ENCODE measurements around the gene AOC1. TPM values are rescaled to one million over a fixed set of nuclear protein-coding genes. Genes with fewer than 3 reads are reported as not detected.

The AOC1 gene
- total and polyA plus RNA-seq, 2 of the 13 experiments (the other 11 are each of a cell fraction or from before 2014, with no cell fraction given), result not detected

DNA sequence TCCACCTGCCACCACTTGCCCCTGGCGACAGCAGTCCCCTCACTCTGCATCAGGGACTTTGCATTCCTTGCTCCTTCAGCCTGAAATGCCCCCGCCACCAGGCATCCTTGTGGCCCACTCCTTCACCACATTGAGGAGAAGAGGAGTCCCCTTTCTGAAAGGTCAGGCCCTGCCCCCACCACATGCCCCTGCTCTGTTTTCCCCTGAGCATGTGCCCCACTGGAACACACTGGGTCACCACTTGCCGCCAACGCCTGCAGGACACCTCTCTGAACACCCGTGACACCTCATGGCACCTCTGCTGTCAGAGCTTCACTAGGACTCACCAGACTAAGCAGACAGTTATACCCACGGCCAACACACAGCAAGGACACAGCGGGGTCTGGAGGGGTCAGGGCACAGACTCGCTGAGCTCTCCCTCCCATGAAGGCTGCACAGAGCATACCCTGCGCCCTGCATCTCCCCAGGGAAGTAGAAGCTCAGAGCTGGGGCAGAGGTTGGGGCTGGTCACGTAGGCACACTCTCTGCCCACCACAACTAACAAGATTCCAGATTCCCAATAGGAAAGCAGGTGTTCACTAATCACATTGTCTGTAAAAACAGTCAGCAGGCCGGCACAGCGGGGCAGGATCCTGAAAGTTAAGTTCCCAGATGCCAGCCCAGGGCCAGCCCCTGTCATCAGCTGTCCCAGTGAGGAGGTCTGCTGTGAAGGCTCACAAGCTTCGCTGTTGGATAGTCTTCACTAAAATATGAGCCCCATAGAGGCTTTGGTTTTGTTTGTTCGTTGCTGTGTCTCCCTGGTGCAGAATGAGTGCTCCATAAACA, 5.8 kb upstream of the AOC1 start:
- Histone ChIP-seq H4K20me1 (ENCODE audit: insufficient read depth, low read length) (no peaks in the 10 kb centered on the region), H2AFZ (ENCODE audit: low read length) (no peak overlapping the region), H3K9ac (ENCODE audit: insufficient read depth, low read depth, low read length) (no peak overlapping the region), H3K9me3 (ENCODE audit: low read length) (no peaks in the 10 kb centered on the region), H3K79me2 (ENCODE audit: insufficient read depth, low read length) (no peaks in the 10 kb centered on the region), H3K36me3 (replicated peaks in 1 of 2; ENCODE audit: control insufficient read depth in 1 of 2, insufficient read depth in 2 of 2, low read length in 2 of 2) (no peaks in the 10 kb centered on the region), H3K4me2 (ENCODE audit: low read depth, low read length) (no peak overlapping the region), H3K4me1 (ENCODE audit: insufficient read depth, low read length) (no peaks in the 10 kb centered on the region), H3K4me3 (replicated peaks in 1 of 3; ENCODE audit: insufficient read depth in 1 of 3, low read depth in 2 of 3, low read length in 3 of 3) (no peak overlapping the region), H3K27ac (ENCODE audit: extremely low read length, insufficient read depth, low read length) (no peak overlapping the region), H3K27me3 (ENCODE audit: control insufficient read depth in 1 of 2, insufficient read depth in 2 of 2, low read length in 2 of 2) (peaks cover 6 to 32% of the 10 kb centered on the region in 2 experiments; a peak in 4 of 5 replicates)
- CTCF ChIA-PET (ENCODE audit: low intra/inter-chr PET ratio, low total read pairs), result no interaction called here
- FAIRE-seq, result no peak
- BruUV-seq (replicated peaks), result no TSS peak
- POLR2A ChIA-PET, result no interaction called here
- 32% methylated on average over 12 of the region's 14 CpGs for WGBS (ENCODE audit: low lambda C conversion rate)
- in situ Hi-C loops (cut with HindIII; ENCODE audit: extremely low pct_ligation_motif_present, low pct_unique_long_range_greater_than_20kb) (no loop called here), intact Hi-C loops (cut with micrococcal nuclease; ENCODE audit: unreplicated experiment) (no loop called here)
- TF ChIP-seq, protein P1, sequence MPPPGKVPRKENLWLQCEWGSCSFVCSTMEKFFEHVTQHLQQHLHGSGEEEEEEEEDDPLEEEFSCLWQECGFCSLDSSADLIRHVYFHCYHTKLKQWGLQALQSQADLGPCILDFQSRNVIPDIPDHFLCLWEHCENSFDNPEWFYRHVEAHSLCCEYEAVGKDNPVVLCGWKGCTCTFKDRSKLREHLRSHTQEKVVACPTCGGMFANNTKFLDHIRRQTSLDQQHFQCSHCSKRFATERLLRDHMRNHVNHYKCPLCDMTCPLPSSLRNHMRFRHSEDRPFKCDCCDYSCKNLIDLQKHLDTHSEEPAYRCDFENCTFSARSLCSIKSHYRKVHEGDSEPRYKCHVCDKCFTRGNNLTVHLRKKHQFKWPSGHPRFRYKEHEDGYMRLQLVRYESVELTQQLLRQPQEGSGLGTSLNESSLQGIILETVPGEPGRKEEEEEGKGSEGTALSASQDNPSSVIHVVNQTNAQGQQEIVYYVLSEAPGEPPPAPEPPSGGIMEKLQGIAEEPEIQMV (CRISPR knock-in tag; IDR thresholded peaks at IDR 0.05; ENCODE audit: low read depth), result no peak
- ATAC-seq, result no peak
- DNase-seq (ENCODE audit: low spot score), result no peak

DNA sequence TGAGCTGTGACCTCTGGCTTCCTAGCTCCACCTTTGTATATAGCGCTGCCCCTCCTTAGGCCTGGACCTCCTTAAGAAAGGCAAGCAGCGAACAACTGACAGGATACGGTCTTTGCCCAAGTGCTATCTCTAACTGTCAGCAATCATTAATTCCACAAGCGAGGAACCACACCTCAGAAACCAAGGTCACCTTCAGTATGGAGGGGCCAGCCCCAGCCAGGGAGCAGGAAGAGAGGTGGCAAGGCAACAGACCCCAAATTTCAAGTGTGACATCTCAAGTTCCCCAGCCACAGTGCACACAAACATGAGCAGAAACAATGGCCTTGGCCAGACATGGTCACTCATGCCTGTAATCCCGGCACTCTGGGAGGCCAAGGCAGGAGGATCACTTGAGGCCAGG, 4.8 kb upstream of the AOC1 start:
- H3K79me2 ChIP-seq (ENCODE audit: insufficient read depth, low read length), result no peaks in the 10 kb centered on the region
- H3K9me3 ChIP-seq (ENCODE audit: low read length), result no peaks in the 10 kb centered on the region
- peaks cover 6 to 42% of the 10 kb centered on the region in 2 experiments for H3K27me3 ChIP-seq (ENCODE audit: control insufficient read depth in 1 of 2, insufficient read depth in 2 of 2, low read length in 2 of 2)
- no TSS peak for BruUV-seq (replicated peaks)
- in situ Hi-C loops (cut with HindIII; ENCODE audit: extremely low pct_ligation_motif_present, low pct_unique_long_range_greater_than_20kb) (no loop called here), intact Hi-C loops (cut with micrococcal nuclease; ENCODE audit: unreplicated experiment) (no loop called here)
- ATAC-seq, result no peak
- no peak overlapping the region for H3K4me3 ChIP-seq (replicated peaks in 1 of 3; ENCODE audit: insufficient read depth in 1 of 3, low read depth in 2 of 3, low read length in 3 of 3)
- no peak overlapping the region for H2AFZ ChIP-seq (ENCODE audit: low read length)
- DNase-seq (ENCODE audit: low spot score), result no peak
- CTCF ChIA-PET (ENCODE audit: low intra/inter-chr PET ratio, low total read pairs), result no interaction called here
- no peak overlapping the region for H3K9ac ChIP-seq (ENCODE audit: insufficient read depth, low read depth, low read length)
- POLR2A ChIA-PET, result no interaction called here
- H3K36me3 ChIP-seq (replicated peaks in 1 of 2; ENCODE audit: control insufficient read depth in 1 of 2, insufficient read depth in 2 of 2, low read length in 2 of 2), result no peaks in the 10 kb centered on the region
- FAIRE-seq, result no peak
- H4K20me1 ChIP-seq (ENCODE audit: insufficient read depth, low read length), result no peaks in the 10 kb centered on the region
- H3K4me2 ChIP-seq (ENCODE audit: low read depth, low read length), result no peak overlapping the region
- H3K27ac ChIP-seq (ENCODE audit: extremely low read length, insufficient read depth, low read length), result no peak overlapping the region
- WGBS (ENCODE audit: low lambda C conversion rate), result 23% methylated on average over 4 of the region's 5 CpGs
- H3K4me1 ChIP-seq (ENCODE audit: insufficient read depth, low read length), result no peaks in the 10 kb centered on the region
- TF ChIP-seq ZNF3 (CRISPR knock-in tag; IDR thresholded peaks at IDR 0.05), result no peak
- TF ChIP-seq TP53 (CRISPR knock-in tag; conservative IDR thresholded peaks at IDR 0.05), result no peak
- TF ChIP-seq TAF15 (IDR thresholded peaks at IDR 0.05; ENCODE audit: low read depth, low read length, poor library complexity, severe bottlenecking), result no peak
- TF ChIP-seq TCF12 (IDR thresholded peaks at IDR 0.05), result no peak
- no peak for TF ChIP-seq TCF12 (CRISPR knock-in tag; IDR thresholded peaks at IDR 0.05)
- TF ChIP-seq NKX3-1 (CRISPR knock-in tag; IDR thresholded peaks at IDR 0.05), result no peak
- TF ChIP-seq ZNF124 (CRISPR knock-in tag; IDR thresholded peaks at IDR 0.05), result no peak
- TF ChIP-seq, protein P2, sequence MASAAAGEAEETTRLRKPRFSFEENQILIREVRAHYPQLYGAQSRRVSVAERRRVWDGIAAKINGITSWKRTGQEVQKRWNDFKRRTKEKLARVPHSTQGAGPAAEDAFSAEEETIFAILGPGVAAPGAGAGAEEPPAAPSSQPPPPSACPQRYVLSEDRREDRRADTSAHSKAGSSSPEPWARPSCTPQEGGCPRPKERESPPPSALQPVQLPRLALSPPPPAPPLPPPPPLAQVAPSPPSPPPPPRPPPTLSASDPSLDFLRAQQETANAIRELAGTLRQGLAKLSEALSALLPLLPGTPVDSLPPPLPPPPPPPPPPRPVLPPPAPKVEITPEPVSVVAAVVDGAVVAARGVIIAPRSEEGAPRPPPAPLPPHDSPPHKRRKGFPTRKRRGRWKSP (CRISPR knock-in tag; IDR thresholded peaks at IDR 0.05), result no peak
- TF ChIP-seq NCOA1 (CRISPR knock-in tag; IDR thresholded peaks at IDR 0.05), result no peak
- TF ChIP-seq BCL6 (CRISPR knock-in tag; IDR thresholded peaks at IDR 0.05), result no peak
- TF ChIP-seq SKI (IDR thresholded peaks at IDR 0.05; ENCODE audit: partially characterized antibody), result no peak
- no peak for TF ChIP-seq MLLT10 (CRISPR knock-in tag; IDR thresholded peaks at IDR 0.05)
- no peak for TF ChIP-seq MED1 (CRISPR knock-in tag; IDR thresholded peaks at IDR 0.05)
- no peak for TF ChIP-seq PLRG1 (conservative IDR thresholded peaks at IDR 0.05)
- no peak for TF ChIP-seq CENPX (CRISPR knock-in tag; IDR thresholded peaks at IDR 0.05)
- TF ChIP-seq ZNF713 (CRISPR knock-in tag; IDR thresholded peaks at IDR 0.05), result no peak

All from HepG2 (cell line).